Common myeloid progenitor, CD34-positive (primary cell): Measurements from ENCODE around the gene ACP3. TPM values are rescaled to one million over a fixed set of nuclear protein-coding genes. Genes with fewer than 3 reads are reported as not detected.
A peak's percentile ranks its signal among the peaks of the same experiment; 100 is the strongest.

Experiments
- CTCF ChIA-PET: fragments of 350-600 bp; sonication (Branson Sonifier 250); formaldehyde crosslinking; loops from one replicate; lab custom pipeline; 2021; ENCODE audit warnings: antibody characterized with exemption; lab: Charles Lee
- POLR2A ChIA-PET: fragments of 350-600 bp; sonication (Branson Sonifier 250); formaldehyde crosslinking; loops from one replicate; lab custom pipeline; 2021; ENCODE audit warnings: antibody characterized with exemption; lab: Charles Lee
- DNase-seq, 3 donors: peaks; one replicate each; pipeline versions ENCODE4 v3.0.0 to v3.0.0-alpha.2; 2013
- H3K27ac ChIP-seq, 2 experiments: 1 replicate in 1 of 2; 2 replicates in 1 of 2; pipeline ENCODE4 v1.7.0; 2013; ENCODE audit warnings: inconsistent platforms in 2 of 2, low read length in 2 of 2, mild to moderate bottlenecking in 2 of 2, low read depth in 1 of 2, moderate library complexity in 1 of 2; ENCODE audit not compliant: severe bottlenecking in 2 of 2, insufficient read depth in 1 of 2, poor library complexity in 1 of 2
- H3K27me3 ChIP-seq, 5 experiments: replicated peaks in 2 of 5; 1 replicate in 3 of 5; 2 replicates in 2 of 5; pipeline versions ENCODE4 v1.6.1 to v1.7.0; 2013; ENCODE audit warnings: low read length in 4 of 5, mild to moderate bottlenecking in 2 of 5, moderate library complexity in 2 of 5, inconsistent platforms in 1 of 5; ENCODE audit not compliant: insufficient read depth in 5 of 5, control insufficient read depth in 4 of 5
- H3K36me3 ChIP-seq, 4 experiments: 1 replicate in 2 of 4; 2 replicates in 2 of 4; pipeline versions ENCODE4 v1.6.1 to v1.7.0; 2013; ENCODE audit warnings: low read length in 3 of 4, control low read depth in 1 of 4, mild to moderate bottlenecking in 1 of 4; ENCODE audit not compliant: control insufficient read depth in 4 of 4, insufficient read depth in 4 of 4
- H3K4me1 ChIP-seq, 4 experiments: 1 replicate in 3 of 4; 2 replicates in 1 of 4; pipeline versions ENCODE4 v1.6.1 to v1.7.1; 2013; ENCODE audit warnings: low read length in 3 of 4, mild to moderate bottlenecking in 3 of 4, control low read depth in 1 of 4, inconsistent platforms in 1 of 4, moderate library complexity in 1 of 4; ENCODE audit not compliant: control insufficient read depth in 4 of 4, insufficient read depth in 4 of 4; ENCODE audit errors: control extremely low read depth in 1 of 4
- H3K4me3 ChIP-seq, 7 experiments: 1 replicate in 4 of 7; 2 replicates in 3 of 7; pipeline versions ENCODE4 v1.5.1 to v1.7.0; 2013; ENCODE audit warnings: mild to moderate bottlenecking in 7 of 7, low read length in 6 of 7, moderate library complexity in 6 of 7, inconsistent platforms in 2 of 7, low read depth in 2 of 7, control low read depth in 1 of 7; ENCODE audit not compliant: insufficient read depth in 4 of 7, control insufficient read depth in 1 of 7; ENCODE audit errors: extremely low read depth in 1 of 7
- H3K9me3 ChIP-seq, 5 experiments: 1 replicate in 4 of 5; 2 replicates in 1 of 5; pipeline versions ENCODE4 v1.6.1 to v1.7.1; 2013; ENCODE audit warnings: low read length in 4 of 5, mild to moderate bottlenecking in 2 of 5, inconsistent platforms in 1 of 5, low read depth in 1 of 5, moderate library complexity in 1 of 5; ENCODE audit not compliant: control insufficient read depth in 4 of 5, insufficient read depth in 2 of 5; ENCODE audit errors: control extremely low read depth in 1 of 5
- WGBS: methylation state at CpG from one replicate; pipeline ENCODE4 v1.1.5; 2013; ENCODE audit not compliant: insufficient coverage; 5-methylcytosine and 5-hydroxymethylcytosine counted together
- polyA plus RNA-seq: library from polyadenylated mRNA; unstranded; fragments of 120-200 nt; gene quantifications from one replicate; pipeline ENCODE4 v1.2.1, GENCODE V29; 2013

Gene ACP3
- polyA plus RNA-seq, result 0.49 TPM

DNA sequence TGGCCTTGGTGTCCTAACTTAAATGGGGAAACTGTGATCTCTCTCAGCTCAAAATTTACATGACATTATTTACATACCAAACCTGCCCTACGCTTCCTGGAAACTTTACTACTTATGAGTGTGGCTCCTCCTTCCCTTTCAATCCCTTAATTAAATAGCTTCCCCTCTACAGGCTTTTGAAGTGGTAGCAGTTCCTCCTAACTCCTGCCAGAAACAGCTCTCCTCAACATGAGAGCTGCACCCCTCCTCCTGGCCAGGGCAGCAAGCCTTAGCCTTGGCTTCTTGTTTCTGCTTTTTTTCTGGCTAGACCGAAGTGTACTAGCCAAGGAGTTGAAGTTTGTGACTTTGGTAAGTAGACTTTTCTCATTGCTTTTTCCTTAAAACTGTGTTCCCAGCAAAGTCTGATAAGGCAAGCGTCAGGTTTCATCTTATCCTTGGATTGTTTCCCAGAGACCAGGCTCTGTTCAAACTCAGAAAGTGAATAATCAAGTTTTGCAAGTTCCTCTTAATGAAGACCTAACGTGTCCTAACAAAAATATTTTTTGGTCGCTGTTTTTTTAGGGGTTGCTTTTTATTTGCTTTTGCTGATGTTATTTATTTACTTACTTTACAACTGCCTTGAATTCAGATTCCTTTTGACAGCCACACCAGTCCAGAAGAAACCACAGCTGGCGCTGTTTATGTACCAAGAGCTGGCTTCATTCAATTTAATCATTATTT lies at the start of gene ACP3:
TSS of gene ACP3 (plus strand) at position 179 of the 720 bp plus-strand sequence. CDS start at position 229, 50 bp downstream.
- peak; percentile 49 to 92 (median 85) for DNase-seq
- Histone ChIP-seq H3K27ac (peak within 1 kb of the TSS in 1 of 2 experiments; percentile 40), H3K9me3 (peaks cover 0 to 2% (median 0%) of the 10 kb centered on the region in 5 experiments), H3K36me3 (no peaks in the 10 kb centered on the region), H3K4me1 (peaks cover 2 to 18% (median 5%) of the 10 kb centered on the region in 4 experiments), H3K4me3 (peak within 1 kb of the TSS in 5 of 7 experiments; percentile 2 to 59 (median 39)), H3K27me3 (no peaks in the 10 kb centered on the region)
- ChIA-PET CTCF (interaction anchor here (0.5 kb wide), 1 partner anchor 65 kb away, joined by 3 read pairs; no protein-coding TSS in a partner anchor), POLR2A (no interaction called here)
- WGBS, result 24% methylated on average over 4 of the region's 6 CpGs

DNA sequence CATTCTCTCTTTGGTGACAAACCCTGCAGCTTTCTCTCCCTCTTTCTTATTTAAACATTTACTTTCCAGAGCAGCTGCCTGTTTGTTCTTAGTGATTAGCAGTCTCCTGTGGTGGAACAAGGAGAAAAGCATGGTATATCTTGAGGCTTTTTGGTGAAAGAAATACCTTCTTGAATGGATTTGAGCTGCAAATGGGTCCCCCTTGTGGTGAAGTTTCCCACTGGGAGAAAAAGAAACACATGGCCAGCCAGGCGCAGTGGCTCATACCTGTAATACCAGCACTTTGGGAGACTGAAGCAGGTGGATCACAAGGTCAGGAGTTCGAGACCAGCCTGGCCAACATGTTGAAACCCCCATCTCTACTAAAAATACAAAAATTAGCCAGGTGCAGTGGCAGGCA lies 48.3 kb upstream of the ACP3 start:
- H3K36me3 ChIP-seq, result no peaks in the 10 kb centered on the region
- no peaks in the 10 kb centered on the region for H3K9me3 ChIP-seq
- H3K4me3 ChIP-seq, result no peak overlapping the region
- no peaks in the 10 kb centered on the region for H3K27me3 ChIP-seq
- WGBS, result no CpG with 5 or more reads among the region's 2 CpGs
- POLR2A ChIA-PET, result no interaction called here
- H3K27ac ChIP-seq, result no peak overlapping the region
- CTCF ChIA-PET, result interaction anchor here (0.6 to 1.9 kb wide), 10 partner anchors 9 to 805 kb away, joined by 3 to 21 read pairs (median 4); no protein-coding TSS in a partner anchor
- DNase-seq, result peak; percentile 30 to 61 (median 55)
- no peaks in the 10 kb centered on the region for H3K4me1 ChIP-seq

- ChIA-PET POLR2A (no interaction called here), CTCF (no interaction called here)
- DNase-seq, result no peak
- Histone ChIP-seq H3K4me1 (no peaks in the 10 kb centered on the region), H3K9me3 (peaks cover 0 to 3% (median 2%) of the 10 kb centered on the region in 5 experiments), H3K27ac (no peak overlapping the region), H3K4me3 (no peak overlapping the region), H3K27me3 (no peaks in the 10 kb centered on the region), H3K36me3 (no peaks in the 10 kb centered on the region)
- WGBS, result 92% methylated on average over 6 of the region's 6 CpGs
Measured at GRCh38 chr3:132273036-132273435, 44.2 kb upstream of the ACP3 start.

DNA sequence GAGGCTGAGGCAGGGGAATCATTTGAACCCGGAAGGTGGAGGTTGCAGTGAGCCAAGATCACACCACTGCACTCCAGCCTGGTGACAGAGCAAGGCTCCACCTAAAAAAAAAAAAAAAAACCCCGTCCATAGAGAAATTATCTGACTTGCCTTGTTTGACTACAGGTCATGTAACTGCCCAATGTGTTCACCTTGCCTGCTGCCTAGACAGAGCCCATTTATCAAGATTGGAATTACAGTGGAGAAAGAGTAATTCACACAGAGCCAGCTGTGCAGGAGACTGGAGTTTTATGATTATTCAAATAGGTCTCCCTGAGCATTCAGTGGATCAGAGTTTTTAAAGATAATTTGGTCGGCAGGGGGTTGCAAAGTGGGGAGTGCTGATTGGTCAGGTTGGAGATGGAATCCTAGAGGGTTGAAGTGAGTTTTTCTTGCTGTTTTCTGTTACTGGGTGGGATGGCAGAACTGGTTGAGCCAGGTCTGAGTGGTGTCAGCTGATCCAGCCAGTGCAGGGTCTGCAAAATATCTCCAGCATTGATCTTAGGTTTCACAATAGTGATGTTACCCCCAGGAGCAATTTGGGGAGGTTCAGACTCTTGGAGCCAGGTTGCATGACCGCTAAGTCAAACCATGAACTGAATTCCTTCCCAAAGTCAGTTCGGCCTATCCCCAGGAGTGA lies 40.8 kb upstream of the ACP3 start:
- ChIA-PET POLR2A (no interaction called here), CTCF (interaction anchor here (0.9 kb wide), 1 partner anchor 19 kb away, joined by 4 read pairs; no protein-coding TSS in a partner anchor)
- 94% methylated on average over 5 of the region's 5 CpGs for WGBS
- H3K27me3 ChIP-seq, result no peaks in the 10 kb centered on the region
- H3K4me3 ChIP-seq, result no peak overlapping the region
- H3K9me3 ChIP-seq, result peaks cover 0 to 7% (median 2%) of the 10 kb centered on the region in 5 experiments
- H3K4me1 ChIP-seq, result no peaks in the 10 kb centered on the region
- H3K36me3 ChIP-seq, result no peaks in the 10 kb centered on the region
- DNase-seq, result no peak
- no peak overlapping the region for H3K27ac ChIP-seq

DNA sequence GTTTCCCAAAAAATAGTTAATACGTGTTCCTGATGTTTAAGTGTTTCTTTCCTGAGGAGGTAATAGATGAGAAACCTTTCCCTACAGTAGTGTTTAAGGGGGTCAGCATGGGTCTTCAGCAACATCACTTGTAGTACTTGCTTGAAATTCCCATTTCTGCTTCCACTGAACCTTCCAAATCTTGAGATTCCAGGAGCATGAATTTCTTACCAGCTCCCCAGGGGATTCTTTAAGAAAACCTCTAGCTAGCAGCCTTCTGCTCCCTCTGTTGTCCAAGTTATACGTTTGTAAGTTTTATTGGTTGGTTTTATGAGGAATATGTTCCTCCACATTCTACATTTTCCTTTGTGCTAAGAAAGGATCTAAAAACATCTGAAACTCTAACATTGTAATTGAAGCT lies 38.2 kb upstream of the ACP3 start:
- H3K36me3 ChIP-seq, result no peaks in the 10 kb centered on the region
- no peak overlapping the region for H3K4me3 ChIP-seq
- H3K4me1 ChIP-seq, result peaks cover 0 to 13% (median 4%) of the 10 kb centered on the region in 4 experiments
- H3K27me3 ChIP-seq, result no peaks in the 10 kb centered on the region
- peaks cover 0 to 7% (median 2%) of the 10 kb centered on the region in 5 experiments for H3K9me3 ChIP-seq
- no peak overlapping the region for H3K27ac ChIP-seq
- CTCF ChIA-PET, result no interaction called here
- POLR2A ChIA-PET, result no interaction called here
- no peak for DNase-seq
- no CpG with 5 or more reads among the region's 2 CpGs for WGBS

GRCh38 chr3:132283440-132283839 lies 33.8 kb upstream of the ACP3 start:
- DNase-seq, result peak in 2 of 3 donors; percentile 66 to 69
- WGBS, result 10% methylated on average over 1 of the region's 1 CpG
- CTCF ChIA-PET, result interaction anchor here (0.8 to 3.7 kb wide), 4 partner anchors 8 to 66 kb away, joined by 3 to 21 read pairs (median 4); no protein-coding TSS in a partner anchor

More at GRCh38 chr3:132283440-132283839, 33.8 kb upstream of the ACP3 start:
- peaks cover 0 to 18% (median 4%) of the 10 kb centered on the region in 4 experiments for H3K4me1 ChIP-seq
- H3K27ac ChIP-seq, result no peak overlapping the region
- POLR2A ChIA-PET, result no interaction called here
- no peaks in the 10 kb centered on the region for H3K27me3 ChIP-seq
- no peak overlapping the region for H3K4me3 ChIP-seq
- H3K9me3 ChIP-seq, result peaks cover 0 to 5% (median 2%) of the 10 kb centered on the region in 5 experiments
- no peaks in the 10 kb centered on the region for H3K36me3 ChIP-seq
